ENCODE data around the gene SLC44A3. TPM values are rescaled to one million over a fixed set of nuclear protein-coding genes. Genes with fewer than 3 reads are reported as not detected.

SLC44A3 gene
- total RNA-seq, 2 donors from 2014 or later: 0.56 TPM; not detected in 1

DNA sequence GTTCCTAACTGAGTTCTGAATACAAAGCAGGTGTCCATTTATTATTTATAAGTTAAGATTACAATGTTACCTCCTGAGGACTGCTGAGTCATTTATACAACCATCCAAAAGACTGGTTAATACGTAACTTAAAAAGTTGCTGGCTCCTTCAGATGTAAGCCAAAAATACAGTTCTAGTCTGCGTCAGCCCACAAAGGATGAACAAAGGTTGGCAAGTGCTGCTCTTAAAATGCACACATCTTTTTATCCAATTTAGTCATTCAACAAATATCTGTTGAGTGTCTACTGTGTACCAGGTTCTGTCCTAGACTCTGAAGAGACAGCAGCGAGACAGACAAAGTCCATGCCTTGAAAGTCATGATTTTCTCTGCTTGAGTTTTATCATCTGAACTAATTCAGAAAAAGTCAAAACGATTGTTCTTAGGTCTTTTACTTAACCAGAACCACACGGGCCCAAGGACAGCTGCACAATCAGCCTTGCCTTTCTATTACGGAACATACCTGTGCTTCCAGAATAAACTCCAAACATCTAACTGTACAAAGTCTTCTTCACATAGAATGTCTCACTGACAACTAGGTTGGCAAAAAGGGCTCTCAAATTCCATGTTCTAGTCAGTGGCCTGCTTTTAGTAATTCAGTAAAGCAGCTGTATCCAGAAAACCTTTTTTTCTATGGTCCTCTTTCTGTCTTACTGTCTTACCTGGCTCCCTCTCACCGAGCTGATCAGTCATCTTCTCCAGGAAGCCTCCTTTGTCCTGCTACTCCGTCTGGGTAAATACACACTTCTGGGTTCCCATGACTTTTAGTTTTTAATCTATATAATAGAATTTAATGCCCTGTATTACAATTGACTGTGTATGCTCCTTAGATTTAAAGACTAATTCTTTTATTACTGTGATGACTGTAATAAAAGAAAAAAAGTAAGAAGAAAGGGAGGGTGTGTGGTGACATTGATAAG is 122.3 kb downstream of the SLC44A3 start:
- H3K4me3 Mint-ChIP-seq: no peak overlapping the region
- ATAC-seq (replicated peaks): no peak
- no peaks in the 10 kb centered on the region for H3K36me3 Mint-ChIP-seq (ENCODE audit: low read depth)
- H3K9me3 Mint-ChIP-seq: no peaks in the 10 kb centered on the region
- H3K4me1 Mint-ChIP-seq: no peaks in the 10 kb centered on the region
- no peak overlapping the region for H3K27ac Mint-ChIP-seq
- H3K27me3 Mint-ChIP-seq: peaks cover 22% of the 10 kb centered on the region

Other genes with a start within 250 kb of the SLC44A3 start
- under 1 TPM; 0.24 to 0.93 TPM for gene CNN3, start 106.8 kb downstream of the SLC44A3 start, total RNA-seq

Data from activated T-helper 17 cell treated with anti-CD3 and anti-CD28 coated beads, Interleukin-2, amount 50 U/mL, for 72 hours (primary cell).